DMS153 treated with DMSO at 0.1 percent for 48 hours (cell line): ENCODE measurements around the gene KCNT2.

ENCODE experiments used
- DNase-seq: peaks from one replicate; lab custom pipeline; 2025; ENCODE audit not compliant: unreplicated experiment; lab: John Stamatoyannopoulos, UW

Gene KCNT2

DNA sequence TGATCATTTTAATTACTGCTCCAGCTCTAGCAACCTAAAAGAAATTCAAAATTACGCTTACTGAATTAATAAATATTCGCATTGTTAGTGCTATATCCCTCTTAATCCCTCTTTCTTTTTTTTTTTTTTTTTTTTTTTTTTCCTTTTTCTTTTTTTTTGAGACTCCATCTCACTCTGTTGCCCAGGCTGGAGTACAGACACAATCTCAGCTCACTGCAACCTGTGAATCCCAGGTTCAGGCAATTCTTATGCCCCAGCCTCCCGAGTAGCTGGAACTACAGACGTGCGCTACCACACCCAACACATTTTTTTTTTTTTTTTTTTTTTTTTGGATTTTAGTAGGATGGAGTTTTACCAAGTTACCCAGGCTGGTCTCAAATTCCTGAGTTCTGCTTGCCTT, 157.1 kb downstream of the KCNT2 start:
- no peak for DNase-seq

GRCh38 chr1:196450143-196451095, 157.8 kb downstream of the KCNT2 start:
- no peak for DNase-seq

- no peak for DNase-seq
Measured at GRCh38 chr1:196449460-196449859, 158.8 kb downstream of the KCNT2 start.

DNA sequence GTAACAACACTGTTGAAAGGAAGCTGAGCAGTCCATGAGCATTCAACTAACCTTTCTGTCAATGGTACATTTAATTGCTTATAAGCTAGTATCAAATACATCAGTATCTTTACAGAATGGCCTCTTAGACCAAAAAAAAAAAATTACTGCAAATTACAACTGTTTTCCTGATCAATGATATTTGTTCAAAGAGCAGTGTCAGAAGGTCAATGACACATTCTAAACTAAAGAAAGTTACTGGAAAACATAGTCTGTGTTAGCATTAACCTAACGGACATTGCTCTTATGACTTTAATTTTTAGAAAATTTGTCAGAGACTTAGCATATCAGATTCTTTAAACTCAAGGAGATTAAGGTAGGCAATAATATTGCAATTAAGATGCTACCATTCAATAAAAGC, 162.5 kb downstream of the KCNT2 start:
- DNase-seq: no peak

GRCh38 chr1:196444634-196445033, 163.6 kb downstream of the KCNT2 start:
- no peak for DNase-seq

- no peak for DNase-seq
Measured at GRCh38 chr1:196442366-196442765, 165.9 kb downstream of the KCNT2 start.

GRCh38 chr1:196440711-196441110, 167.5 kb downstream of the KCNT2 start:
- no peak for DNase-seq

DNA sequence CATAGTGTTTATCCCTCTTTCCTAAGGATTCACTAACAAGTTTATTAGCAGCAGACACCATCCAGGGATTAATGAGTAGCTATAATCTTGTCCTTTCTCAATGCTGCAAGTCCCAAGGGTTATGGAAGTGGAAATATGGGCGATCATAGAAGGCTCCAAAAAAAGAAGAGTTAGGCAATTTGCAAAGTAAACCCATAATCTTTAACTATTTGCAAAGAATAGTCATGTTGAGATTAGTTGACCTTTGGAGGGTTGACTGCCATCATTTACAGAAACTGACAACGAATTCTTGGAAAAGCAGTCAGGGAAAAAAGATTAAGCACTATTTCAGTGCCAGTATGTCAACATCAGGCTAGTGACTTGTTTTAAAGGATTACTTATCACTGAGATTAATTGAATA, 169.9 kb downstream of the KCNT2 start:
- DNase-seq: no peak

- DNase-seq: no peak
Measured at GRCh38 chr1:196437671-196438070, 170.6 kb downstream of the KCNT2 start.

- DNase-seq: no peak
Measured at GRCh38 chr1:196433000-196433399, 175.2 kb downstream of the KCNT2 start.

DNA sequence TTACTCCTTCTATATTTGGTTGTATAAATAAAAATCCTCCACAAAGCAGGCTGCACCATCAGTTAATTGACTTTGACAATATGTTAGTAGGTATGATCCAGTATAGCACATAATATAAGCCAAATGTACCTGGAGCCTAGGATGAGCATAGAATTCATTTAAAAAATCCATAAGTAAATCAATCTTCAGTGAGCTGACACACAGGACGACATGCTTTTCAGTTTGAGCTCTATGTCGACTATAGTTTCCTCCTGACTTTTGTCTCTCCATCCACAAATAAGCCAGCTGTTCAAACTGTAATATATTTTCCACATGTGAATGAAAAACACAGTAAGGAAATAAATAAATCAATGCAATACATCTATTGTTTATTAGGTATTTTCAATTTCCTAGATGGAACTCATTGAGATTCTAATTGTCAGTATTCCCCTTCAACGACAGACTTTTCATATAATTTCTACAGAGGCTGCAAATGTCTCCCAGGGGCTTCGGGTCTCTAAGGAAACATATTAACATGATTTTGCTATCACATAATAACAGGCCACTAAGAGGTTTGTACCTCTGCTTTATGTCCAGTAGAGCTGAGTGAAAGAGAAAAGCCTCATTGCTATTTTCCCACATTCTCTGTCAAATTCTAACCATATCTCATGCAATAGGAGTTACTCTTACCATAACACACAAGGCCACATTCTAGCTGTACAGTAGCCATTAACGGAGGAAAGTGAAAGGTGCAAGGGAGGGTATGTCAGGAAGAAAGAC, 180.1 kb downstream of the KCNT2 start:
- DNase-seq: no peak

DNA sequence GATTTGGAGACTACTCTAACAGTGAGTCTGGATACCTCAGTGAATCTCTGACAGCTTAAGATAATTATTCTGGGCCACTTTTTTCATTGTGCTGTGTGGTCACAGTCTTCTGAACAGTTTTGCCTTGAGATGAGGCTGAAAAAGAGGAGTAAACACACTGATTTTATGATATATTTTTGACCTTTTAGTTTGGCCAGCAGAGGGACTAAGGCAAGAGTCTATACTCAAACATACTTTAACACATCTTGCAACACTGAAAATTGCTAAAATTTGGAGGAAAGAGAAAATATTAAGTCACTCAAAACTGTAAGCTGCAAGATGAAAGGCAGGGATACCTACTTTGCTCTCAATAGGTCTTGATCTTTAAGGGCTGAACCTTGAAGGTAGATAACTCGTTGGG, 182.7 kb downstream of the KCNT2 start:
- DNase-seq: no peak

GRCh38 chr1:196423612-196424011, 184.6 kb downstream of the KCNT2 start:
- no peak for DNase-seq

DNA sequence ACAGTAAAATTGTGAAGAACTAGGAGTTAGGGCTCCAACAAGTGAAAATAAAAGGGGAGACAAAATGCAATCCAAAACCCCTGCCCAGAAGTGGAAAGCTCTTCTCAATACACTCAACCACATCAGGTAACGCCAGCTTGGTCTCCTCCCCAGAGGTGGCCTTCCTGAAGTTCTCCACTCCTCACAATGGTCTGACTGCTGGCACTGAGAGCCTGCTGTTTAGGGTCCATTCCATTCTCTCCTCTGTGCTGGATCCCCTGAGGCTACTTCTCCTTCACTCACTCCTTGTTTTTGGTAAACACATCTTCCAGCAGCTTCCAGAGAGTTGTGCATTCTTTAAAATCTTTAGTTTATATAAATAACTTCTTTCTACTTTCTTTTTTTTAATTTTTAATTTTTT, 189.5 kb downstream of the KCNT2 start:
- DNase-seq: no peak

DNA sequence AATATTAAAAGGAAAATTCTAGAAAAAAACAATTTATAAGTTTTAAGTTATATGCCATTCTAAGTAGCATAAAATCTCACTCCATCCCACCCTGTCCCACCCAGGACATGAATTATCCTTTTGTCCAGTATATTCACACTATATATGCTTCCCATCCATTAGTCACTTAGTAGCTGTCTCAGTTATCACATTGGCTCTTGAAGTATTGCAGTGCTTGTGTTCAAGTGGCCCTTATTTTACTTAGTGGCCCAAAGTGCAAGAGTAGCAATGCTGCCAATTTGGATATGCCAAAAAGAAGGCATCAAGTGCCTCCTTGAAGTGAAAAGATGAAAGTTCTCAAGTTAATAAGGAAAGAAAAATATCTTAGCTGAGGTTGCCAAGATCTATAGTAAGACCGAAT, 192.3 kb downstream of the KCNT2 start:
- DNase-seq: no peak

GRCh38 chr1:196412326-196412725, 195.9 kb downstream of the KCNT2 start:
- DNase-seq: no peak

- no peak for DNase-seq
Measured at GRCh38 chr1:196410768-196411167, 197.5 kb downstream of the KCNT2 start.

DNA sequence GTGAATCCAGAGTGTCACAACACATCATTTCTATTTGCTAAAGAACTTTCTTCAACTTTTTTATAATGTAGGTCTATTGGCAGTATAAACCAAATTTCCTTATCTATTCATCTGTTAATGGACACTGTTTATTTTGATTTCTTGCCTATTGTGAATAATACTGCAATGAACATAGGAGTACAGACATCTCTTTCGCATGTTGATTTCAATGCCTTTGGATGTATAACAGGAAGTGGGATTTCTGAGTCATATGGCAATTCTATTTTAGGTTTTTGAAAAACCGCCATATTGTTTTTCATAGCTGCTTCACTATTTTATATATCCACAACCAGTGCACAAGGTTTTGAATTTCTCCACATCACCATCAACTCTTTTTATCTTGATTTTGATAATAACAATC, 198.7 kb downstream of the KCNT2 start:
- DNase-seq: no peak

- DNase-seq: no peak
Measured at GRCh38 chr1:196407358-196408051, 200.7 kb downstream of the KCNT2 start.

DNA sequence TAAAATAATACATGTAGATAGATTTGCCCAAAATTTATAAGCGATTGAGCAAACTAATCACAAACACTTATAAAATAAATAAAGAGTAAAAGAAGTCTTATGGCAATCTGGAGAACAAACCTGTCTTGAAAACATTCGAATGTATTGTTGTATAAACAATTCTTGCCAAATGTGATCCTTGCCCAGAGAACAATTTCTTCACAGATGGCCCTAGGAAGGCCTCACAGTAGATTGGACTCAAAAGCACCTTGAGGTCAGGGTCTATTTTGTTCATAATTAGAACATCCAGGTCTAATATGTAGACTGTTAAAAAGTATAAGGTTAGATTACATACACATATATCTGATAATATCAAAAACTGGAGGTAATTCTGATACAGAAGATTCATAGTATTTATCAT, 202.4 kb downstream of the KCNT2 start:
- DNase-seq: no peak

DNA sequence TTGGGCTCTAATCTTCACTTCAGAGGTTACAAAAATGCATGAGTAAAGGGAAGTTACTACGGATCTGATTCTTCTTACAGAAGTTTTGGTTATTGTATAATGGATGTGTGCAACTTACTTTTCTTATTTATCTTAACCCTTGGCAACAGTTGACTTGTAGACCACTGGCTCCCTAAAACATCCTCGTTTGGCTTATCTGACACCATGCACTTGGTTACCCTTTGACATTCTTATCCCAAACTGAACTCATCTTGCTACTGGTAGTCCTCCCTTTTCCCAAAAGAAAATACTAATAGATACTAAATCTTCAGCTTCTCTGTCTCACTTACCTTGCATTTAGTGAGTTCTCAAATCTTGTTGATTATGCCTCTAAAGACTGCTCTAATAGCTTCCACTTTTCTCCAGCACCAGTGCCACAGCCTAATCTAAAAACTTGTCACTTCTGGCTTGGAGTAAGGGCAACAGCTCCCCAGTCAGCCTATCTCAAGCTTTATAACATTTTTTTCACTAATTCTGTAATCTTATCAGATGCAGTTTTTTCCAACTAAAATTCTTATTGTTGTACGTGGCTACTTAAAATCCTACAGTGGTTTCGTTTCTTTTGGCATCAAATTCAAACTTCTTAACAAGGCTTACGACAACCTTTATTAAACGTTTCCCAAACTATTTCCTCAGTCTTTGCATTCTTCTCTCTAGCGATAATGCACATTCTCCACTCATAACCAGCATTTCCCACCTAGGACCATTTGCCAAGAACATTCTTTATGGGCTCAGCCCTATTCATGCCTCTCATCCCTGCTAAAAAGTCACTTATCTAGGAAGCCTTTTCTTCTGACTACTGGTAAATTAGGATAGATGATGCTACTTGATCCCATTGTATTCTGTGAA, 204.2 kb downstream of the KCNT2 start:
- no peak for DNase-seq
